H1 (cell line): ENCODE results near the gene KIAA1671.

Experiments used
- CBX5 ChIP-seq: fragments of 300-800, 300-1000 bp; sonication (generic); IDR thresholded peaks from 2 replicates; pipeline ENCODE4 v1.7.1; 2016; ENCODE audit warnings: antibody characterized with exemption, low read length, low read depth
- CREB1 ChIP-seq: IDR thresholded peaks from 2 replicates; pipeline ENCODE4 v1.6.1; 2012; ENCODE audit warnings: inconsistent platforms
- EP300 ChIP-seq, 2 experiments: IDR thresholded peaks; 1 replicate in 1 of 2; 2 replicates in 1 of 2; pipeline ENCODE4 v1.6.1; 2011 to 2012; ENCODE audit warnings: low read depth in 2 of 2, low read length in 2 of 2, mild to moderate bottlenecking in 2 of 2, borderline replicate concordance in 1 of 2, inconsistent platforms in 1 of 2, moderate library complexity in 1 of 2
- EZH2 ChIP-seq: fragments of 200-600 bp; sonication (generic); IDR thresholded peaks from 2 replicates; pipeline ENCODE4 v1.7.1; 2012; ENCODE audit warnings: low read depth, mild to moderate bottlenecking, moderate library complexity, low read length, inconsistent platforms; ENCODE audit not compliant: severe bottlenecking
- JUND ChIP-seq: IDR thresholded peaks from 2 replicates; pipeline ENCODE4 v1.6.1; 2011; ENCODE audit warnings: mild to moderate bottlenecking, improper control_type of control experiment, low read length
- POLR2A ChIP-seq, 2 experiments: IDR thresholded peaks; 1 replicate in 1 of 2; 2 replicates in 1 of 2; pipeline ENCODE4 v1.6.1; 2011; ENCODE audit warnings: low read depth in 2 of 2, low read length in 2 of 2, mild to moderate bottlenecking in 2 of 2; ENCODE audit errors: control extremely low read depth in 1 of 2
- POLR2AphosphoS5 ChIP-seq: IDR thresholded peaks from 2 replicates; pipeline ENCODE4 v1.6.1; 2011; ENCODE audit warnings: low read depth, low read length
- RFX5 ChIP-seq: IDR thresholded peaks from 2 replicates; pipeline ENCODE4 v1.6.1; 2011; ENCODE audit warnings: low read depth, low read length, improper control_type of control experiment, borderline replicate concordance
- SUZ12 ChIP-seq: fragments of 200-600 bp; sonication (generic); IDR thresholded peaks from 2 replicates; pipeline ENCODE4 v1.6.1; 2012; ENCODE audit warnings: mild to moderate bottlenecking, inconsistent platforms, low read length, moderate library complexity, mixed read lengths
- TEAD4 ChIP-seq: IDR thresholded peaks from 2 replicates; pipeline ENCODE4 v1.6.1; 2012; ENCODE audit warnings: low read depth, low read length, inconsistent platforms, mixed read lengths
- TF ChIP-seq, protein P1 (sequence below), 3 experiments: IDR thresholded peaks; 1 replicate in 2 of 3; 2 replicates in 1 of 3; pipeline versions ENCODE4 v1.5.1 to v1.6.1; 2011; ENCODE audit warnings: low read length in 3 of 3, mild to moderate bottlenecking in 3 of 3, inconsistent platforms in 2 of 3, low read depth in 1 of 3, moderate library complexity in 1 of 3; ENCODE audit not compliant: insufficient read depth in 1 of 3; ENCODE audit errors: control extremely low read depth in 1 of 3
- TF ChIP-seq, protein P2 (sequence below): IDR thresholded peaks from 2 replicates; pipeline ENCODE4 v1.6.1; 2012; ENCODE audit warnings: low read length, inconsistent platforms

- TF ChIP-seq, protein P1, sequence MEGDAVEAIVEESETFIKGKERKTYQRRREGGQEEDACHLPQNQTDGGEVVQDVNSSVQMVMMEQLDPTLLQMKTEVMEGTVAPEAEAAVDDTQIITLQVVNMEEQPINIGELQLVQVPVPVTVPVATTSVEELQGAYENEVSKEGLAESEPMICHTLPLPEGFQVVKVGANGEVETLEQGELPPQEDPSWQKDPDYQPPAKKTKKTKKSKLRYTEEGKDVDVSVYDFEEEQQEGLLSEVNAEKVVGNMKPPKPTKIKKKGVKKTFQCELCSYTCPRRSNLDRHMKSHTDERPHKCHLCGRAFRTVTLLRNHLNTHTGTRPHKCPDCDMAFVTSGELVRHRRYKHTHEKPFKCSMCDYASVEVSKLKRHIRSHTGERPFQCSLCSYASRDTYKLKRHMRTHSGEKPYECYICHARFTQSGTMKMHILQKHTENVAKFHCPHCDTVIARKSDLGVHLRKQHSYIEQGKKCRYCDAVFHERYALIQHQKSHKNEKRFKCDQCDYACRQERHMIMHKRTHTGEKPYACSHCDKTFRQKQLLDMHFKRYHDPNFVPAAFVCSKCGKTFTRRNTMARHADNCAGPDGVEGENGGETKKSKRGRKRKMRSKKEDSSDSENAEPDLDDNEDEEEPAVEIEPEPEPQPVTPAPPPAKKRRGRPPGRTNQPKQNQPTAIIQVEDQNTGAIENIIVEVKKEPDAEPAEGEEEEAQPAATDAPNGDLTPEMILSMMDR (IDR thresholded peaks at IDR 0.05; ENCODE audit: control extremely low read depth in 1 of 3, insufficient read depth in 1 of 3, low read depth in 1 of 3, low read length in 3 of 3): no peak
- TF ChIP-seq POLR2AphosphoS5: no peak
- no peak for TF ChIP-seq RFX5
- no peak for TF ChIP-seq TEAD4
- no peak for TF ChIP-seq EZH2
- TF ChIP-seq POLR2A (IDR thresholded peaks at IDR 0.05; ENCODE audit: control extremely low read depth in 1 of 2, low read depth in 2 of 2, low read length in 2 of 2): no peak
- no peak for TF ChIP-seq CREB1
- TF ChIP-seq SUZ12: no peak
- TF ChIP-seq, protein P2, sequence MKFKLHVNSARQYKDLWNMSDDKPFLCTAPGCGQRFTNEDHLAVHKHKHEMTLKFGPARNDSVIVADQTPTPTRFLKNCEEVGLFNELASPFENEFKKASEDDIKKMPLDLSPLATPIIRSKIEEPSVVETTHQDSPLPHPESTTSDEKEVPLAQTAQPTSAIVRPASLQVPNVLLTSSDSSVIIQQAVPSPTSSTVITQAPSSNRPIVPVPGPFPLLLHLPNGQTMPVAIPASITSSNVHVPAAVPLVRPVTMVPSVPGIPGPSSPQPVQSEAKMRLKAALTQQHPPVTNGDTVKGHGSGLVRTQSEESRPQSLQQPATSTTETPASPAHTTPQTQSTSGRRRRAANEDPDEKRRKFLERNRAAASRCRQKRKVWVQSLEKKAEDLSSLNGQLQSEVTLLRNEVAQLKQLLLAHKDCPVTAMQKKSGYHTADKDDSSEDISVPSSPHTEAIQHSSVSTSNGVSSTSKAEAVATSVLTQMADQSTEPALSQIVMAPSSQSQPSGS: no peak
- TF ChIP-seq JUND: no peak
- TF ChIP-seq CBX5: no peak
- no peak for TF ChIP-seq EP300 (IDR thresholded peaks at IDR 0.05; ENCODE audit: borderline replicate concordance in 1 of 2, low read depth in 2 of 2, low read length in 2 of 2)
Observed at GRCh38 chr22:24978308-24978707, 25.8 kb downstream of the KIAA1671 start.
